ENCODE measurements around the gene DDX39A.
A peak's percentile ranks its signal among the peaks of the same experiment; 100 is the strongest.
"Not testable (repeated sequence)": the region's sequence is repeated elsewhere in the genome, so short reads cannot be mapped to it uniquely, and the experiment has no call there.

The DDX39A gene

GRCh38 chr19:14391156-14391821, 27.9 kb downstream of the DDX39A start:
- DNase-seq: no peak

DNA sequence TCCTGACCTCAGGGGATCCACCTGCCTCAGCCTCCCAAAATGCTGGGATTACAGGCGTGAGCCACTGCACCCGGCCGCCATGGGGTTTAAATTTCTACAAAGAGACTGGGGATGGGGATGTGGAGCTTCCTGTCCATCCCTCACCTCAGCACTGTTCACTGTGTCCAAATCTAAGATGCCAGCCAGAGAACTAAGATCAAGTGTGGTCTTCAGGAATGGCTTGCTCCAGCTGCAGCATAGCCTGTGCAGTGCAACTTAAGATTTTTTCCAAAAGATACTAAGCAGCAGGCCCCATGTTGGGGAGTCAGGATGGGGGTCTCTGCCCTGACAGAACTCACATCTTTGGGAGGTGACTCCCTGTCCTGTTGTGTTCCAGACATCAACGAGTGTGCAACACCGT, 28.6 kb downstream of the DDX39A start:
- no peak for DNase-seq

DNA sequence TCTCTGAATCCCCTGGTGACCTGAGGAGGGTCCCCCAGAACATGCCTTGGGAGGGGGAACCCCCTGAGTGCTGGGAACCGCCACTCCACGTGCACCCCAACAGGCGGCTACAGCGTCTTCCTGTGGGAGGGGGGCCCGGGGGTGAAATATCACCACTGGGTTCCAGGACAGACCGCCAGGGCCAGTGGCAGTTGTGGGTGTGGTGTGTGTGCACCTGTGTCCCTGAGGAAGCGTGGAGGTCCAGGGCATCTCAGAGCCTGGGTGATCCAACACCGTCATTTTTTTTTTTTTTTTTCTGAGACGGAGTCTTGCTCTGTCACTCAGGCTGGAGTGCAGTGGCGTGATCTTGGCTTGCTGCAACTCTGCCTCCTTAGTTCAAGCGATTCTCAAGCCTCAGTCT, 33.6 kb downstream of the DDX39A start:
- no peak for DNase-seq

GRCh38 chr19:14383661-14384555, 35.2 kb downstream of the DDX39A start:
- peak in 4 of 56 donors; percentile 10 to 72 (median 14) for DNase-seq

GRCh38 chr19:14381689-14382474, 37.3 kb downstream of the DDX39A start:
- DNase-seq: no peak

GRCh38 chr19:14379294-14380065, 39.7 kb downstream of the DDX39A start:
- no peak for DNase-seq

GRCh38 chr19:14378890-14379289, 40.3 kb downstream of the DDX39A start:
- DNase-seq: no peak

DNA sequence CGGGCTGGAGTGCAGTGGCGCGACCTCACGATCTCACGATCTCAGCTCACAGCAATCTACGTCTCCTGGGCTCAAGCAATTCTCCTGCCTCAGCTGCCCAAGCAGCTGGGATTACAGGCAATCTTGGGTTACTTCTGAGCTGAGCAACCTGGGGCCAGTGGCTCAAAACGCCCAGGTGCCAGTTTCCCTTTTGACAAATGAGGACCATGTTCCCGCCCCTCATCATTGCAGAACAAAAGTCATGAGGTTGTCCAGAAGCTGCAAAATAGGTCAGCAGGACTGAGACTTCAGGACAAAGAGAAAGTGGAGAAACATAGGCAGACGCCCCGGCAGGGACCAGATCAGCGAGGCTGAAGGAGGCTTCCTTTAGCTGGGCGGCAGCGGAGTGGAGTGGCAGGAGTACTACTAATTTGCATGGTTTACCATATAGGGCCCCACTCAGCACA, 41.2 kb downstream of the DDX39A start:
- DNase-seq: no peak

- DNase-seq: no peak
Observed at GRCh38 chr19:14375582-14376291, 43.4 kb downstream of the DDX39A start.

DNA sequence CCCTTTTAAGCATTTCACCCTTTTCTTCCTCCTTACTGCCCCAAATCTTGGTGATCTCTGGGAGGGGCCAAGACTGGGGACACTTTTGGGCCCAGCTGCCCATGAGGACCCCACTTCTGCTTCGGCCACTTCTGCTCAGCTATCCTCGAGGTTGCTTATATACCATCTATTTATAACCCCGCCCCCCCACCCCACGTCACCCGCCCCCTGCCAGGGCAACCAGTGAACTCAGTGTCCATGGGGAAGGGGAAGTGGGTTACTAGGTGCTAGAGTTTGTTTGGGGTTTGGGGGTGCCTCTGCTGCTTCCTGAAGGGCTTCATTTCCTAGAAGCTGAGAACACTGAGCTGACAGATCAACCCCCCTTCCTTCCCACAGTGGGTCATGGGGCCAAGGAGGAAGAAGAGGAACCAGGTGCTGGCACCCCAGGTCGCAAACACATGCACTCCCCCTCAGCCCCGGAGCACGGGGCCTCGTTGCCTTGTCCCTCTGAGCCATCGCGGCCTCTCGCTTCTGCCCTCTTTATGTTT, 44.0 kb downstream of the DDX39A start:
- peak in 12 of 56 donors; percentile 3 to 34 (median 22) for DNase-seq

DNA sequence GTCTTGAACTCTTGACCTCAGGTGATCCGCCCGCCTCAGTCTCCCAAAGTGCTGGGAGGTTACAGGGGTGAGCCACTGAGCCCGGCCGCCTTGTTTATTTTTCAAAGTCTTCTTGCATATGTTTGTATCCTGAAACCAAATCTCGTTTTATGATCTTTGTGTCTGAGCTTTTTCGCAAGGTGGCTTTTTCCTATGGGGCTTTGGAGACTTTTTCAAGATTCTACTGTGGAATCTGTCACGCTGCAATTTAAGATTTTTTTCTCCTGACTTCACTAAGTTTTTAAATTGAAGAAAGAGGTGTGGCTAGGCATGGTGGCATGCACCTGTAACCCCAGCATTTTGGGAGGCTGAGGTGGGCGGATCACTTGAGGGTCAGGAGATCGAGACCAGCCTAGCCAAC, 44.8 kb downstream of the DDX39A start:
- DNase-seq: not testable (repeated sequence)

- not testable (repeated sequence) for DNase-seq
Observed at GRCh38 chr19:14372384-14373077, 46.6 kb downstream of the DDX39A start.

- DNase-seq: no peak
Observed at GRCh38 chr19:14371301-14371821, 47.8 kb downstream of the DDX39A start.

GRCh38 chr19:14370940-14371280, 48.2 kb downstream of the DDX39A start:
- DNase-seq: no peak

- DNase-seq: no peak
Observed at GRCh38 chr19:14370169-14370939, 48.8 kb downstream of the DDX39A start.

DNA sequence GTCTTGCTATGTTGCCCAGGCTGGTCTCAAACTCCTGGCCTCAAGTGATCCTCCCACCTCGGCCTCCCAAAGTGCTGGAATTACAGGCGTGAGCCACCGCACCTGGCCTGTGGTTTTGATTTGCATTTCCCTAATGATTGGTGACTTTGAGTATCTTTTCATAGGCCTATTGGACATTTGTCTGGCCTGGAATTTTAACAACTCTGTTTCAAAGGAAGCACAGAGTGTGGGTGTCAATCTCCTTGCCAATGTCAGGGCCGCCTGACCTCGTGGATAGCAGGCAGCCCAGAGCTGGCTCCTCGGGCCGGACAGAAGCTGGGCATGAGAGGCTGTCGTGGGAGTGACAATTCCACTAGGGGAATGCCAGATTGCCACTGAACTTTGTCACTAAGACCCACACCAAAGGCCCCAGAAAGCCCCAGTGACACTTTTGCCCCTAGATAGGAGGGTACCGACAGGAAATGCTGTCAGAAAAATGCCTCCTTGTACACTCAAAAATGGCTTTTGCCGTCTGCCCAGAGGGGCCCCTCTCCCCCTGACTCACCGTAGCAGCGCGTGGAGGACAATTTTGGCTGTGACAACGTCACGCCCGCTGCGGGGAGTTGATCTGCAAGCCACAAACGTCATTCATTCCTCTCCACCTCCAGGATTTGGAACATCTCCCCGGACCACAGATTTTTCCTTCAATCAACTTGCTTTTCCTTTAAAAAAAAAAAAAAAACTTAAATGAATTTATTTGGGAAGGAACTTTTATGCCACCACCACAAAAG, 49.6 kb downstream of the DDX39A start:
- no peak for DNase-seq

DNA sequence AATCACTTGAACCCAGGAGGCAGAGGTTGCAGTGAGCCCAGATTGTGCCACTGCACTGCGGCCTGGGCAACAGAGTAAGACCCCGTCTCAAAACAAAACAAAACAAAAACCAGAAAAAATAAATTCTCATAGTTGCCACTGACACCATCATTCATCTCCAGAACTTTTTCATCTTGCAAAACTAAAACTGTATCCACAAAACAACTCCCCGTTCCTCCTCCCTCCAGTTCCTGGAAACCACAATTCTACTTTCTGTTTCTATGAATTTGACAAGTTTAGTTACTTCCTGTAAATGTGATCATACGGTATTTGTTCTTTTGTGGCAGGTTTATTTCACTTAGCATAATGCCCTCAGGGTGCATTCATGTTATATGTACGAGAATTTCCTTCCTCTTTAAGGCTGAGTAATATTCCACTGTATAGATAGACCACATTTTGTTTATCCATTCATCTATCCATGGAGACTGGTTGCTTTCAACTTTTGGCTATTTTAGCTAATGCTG, 51.1 kb downstream of the DDX39A start:
- DNase-seq: no peak

All from nucleus accumbens (tissue), 56 donors.